Gastrocnemius medialis (tissue), 4 donors: ENCODE results near the gene CHST15.

ENCODE experiments used
- POLR2A ChIP-seq, 2 donors: fragments of 450-650 bp; IDR thresholded peaks; one replicate each; pipeline ENCODE4 v1.6.1; 2017; ENCODE audit warnings: antibody characterized with exemption in 2 of 2, mild to moderate bottlenecking in 2 of 2, moderate library complexity in 2 of 2
- TF ChIP-seq, protein P1 (sequence below), 5 experiments: fragments of 450-650 bp in 3 of 5; fragments of 200-600 bp in 2 of 5; sonication (generic) in 2 of 5; IDR thresholded peaks in 4 of 5; conservative IDR thresholded peaks in 1 of 5; 1 replicate in 4 of 5; 2 replicates in 1 of 5; pipeline ENCODE4 v1.5.1; 2016 to 2019; ENCODE audit warnings: antibody characterized with exemption in 5 of 5, mild to moderate bottlenecking in 3 of 5, moderate library complexity in 3 of 5

DNA sequence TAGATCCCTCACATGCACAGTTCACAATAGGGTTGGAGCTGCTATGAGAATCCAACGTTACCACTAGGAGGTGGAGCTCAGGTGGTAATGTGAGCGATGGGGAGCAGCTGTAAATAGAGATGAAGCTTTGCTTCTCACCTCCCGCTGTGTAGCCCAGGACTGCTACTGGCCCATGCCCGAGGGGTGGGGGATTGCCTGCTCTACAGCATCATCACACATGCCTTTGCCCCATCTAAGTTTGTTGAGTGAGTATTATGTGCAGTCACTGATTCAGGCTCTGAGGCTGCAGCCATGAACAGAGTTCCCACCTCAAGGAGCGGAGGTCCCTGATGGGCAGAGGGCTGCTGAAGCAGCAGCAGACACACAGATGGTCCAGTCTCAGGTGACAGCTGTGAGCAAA is 94.1 kb downstream of the CHST15 start:
- TF ChIP-seq, protein P1, sequence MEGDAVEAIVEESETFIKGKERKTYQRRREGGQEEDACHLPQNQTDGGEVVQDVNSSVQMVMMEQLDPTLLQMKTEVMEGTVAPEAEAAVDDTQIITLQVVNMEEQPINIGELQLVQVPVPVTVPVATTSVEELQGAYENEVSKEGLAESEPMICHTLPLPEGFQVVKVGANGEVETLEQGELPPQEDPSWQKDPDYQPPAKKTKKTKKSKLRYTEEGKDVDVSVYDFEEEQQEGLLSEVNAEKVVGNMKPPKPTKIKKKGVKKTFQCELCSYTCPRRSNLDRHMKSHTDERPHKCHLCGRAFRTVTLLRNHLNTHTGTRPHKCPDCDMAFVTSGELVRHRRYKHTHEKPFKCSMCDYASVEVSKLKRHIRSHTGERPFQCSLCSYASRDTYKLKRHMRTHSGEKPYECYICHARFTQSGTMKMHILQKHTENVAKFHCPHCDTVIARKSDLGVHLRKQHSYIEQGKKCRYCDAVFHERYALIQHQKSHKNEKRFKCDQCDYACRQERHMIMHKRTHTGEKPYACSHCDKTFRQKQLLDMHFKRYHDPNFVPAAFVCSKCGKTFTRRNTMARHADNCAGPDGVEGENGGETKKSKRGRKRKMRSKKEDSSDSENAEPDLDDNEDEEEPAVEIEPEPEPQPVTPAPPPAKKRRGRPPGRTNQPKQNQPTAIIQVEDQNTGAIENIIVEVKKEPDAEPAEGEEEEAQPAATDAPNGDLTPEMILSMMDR (IDR thresholded peaks at IDR 0.05 in 4 of 5, conservative IDR thresholded peaks at IDR 0.05 in 1 of 5), result no peak
- TF ChIP-seq POLR2A (IDR thresholded peaks at IDR 0.05), result no peak
